Activated CD8-positive, alpha-beta memory T cell treated with anti-CD3 and anti-CD28 coated beads, Interleukin-2, amount 10 ng/mL, durations not matched to agents 7 days and 5 days (primary cell): ENCODE results near the gene B4GALT1. TPM values are rescaled to one million over a fixed set of nuclear protein-coding genes. Genes with fewer than 3 reads are reported as not detected.

Source experiments
- ATAC-seq: fragments of 150-1000 bp; cut with Tn5 transposase; one replicate; pipeline ENCODE4 v1.10.0; 2021; ENCODE audit warnings: moderate library complexity
- CTCF ChIA-PET: fragments of 350-600 bp; sonication (Branson Sonifier 250); formaldehyde crosslinking; loops from one replicate; lab custom pipeline; 2021; ENCODE audit warnings: antibody characterized with exemption; lab: Charles Lee
- DNase-seq: peaks from one replicate; pipeline ENCODE4 v3.0.0-alpha.2; 2020
- H3K27ac Mint-ChIP-seq: one replicate; pipeline ENCODE4 v1.8.0; 2021; ENCODE audit warnings: mild to moderate bottlenecking, mixed read lengths
- H3K27me3 Mint-ChIP-seq: one replicate; pipeline ENCODE4 v1.8.0; 2021; ENCODE audit warnings: mixed read lengths
- H3K36me3 Mint-ChIP-seq: one replicate; pipeline ENCODE4 v1.8.0; 2021; ENCODE audit warnings: mild to moderate bottlenecking, mixed read lengths
- H3K4me1 Mint-ChIP-seq: one replicate; pipeline ENCODE4 v1.8.0; 2021; ENCODE audit warnings: mixed read lengths
- H3K4me3 Mint-ChIP-seq: one replicate; pipeline ENCODE4 v1.8.0; 2021; ENCODE audit warnings: mild to moderate bottlenecking, moderate library complexity, mixed read lengths
- H3K9me3 Mint-ChIP-seq: one replicate; pipeline ENCODE4 v1.8.0; 2022; ENCODE audit warnings: low read depth, mixed read lengths
- total RNA-seq, 2 experiments: library from RNA; stranded (reverse); gene quantifications; one replicate each; pipeline ENCODE4 v1.2.3, GENCODE V29; 2021

B4GALT1 gene
- total RNA-seq, 2 experiments from 2014 or later = 33.8 to 35.2 TPM

DNA sequence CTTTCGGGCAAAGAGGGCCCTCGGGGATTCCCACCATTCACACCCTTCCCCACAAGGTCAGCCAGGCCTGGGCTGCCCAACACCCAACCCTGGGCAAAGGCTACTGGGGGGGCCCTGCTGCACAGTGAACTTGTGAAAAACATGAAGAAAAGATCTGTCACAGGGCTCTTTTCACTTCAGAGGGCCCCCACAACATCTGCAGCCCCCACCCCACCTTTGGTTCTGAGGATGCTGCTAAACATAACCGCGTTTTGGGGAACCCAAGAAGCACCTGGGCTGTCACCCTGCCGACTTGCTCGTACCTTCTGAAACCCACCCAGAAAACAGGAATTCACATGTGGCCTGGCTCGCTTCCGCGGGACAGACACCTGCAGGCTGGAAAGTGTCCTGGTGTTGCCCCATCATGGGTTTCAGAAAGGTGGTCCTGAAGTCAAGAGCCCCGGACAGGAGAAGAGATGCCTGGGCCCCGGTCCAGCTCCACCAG is 29.3 kb downstream of the B4GALT1 start:
- Mint-ChIP-seq H3K4me1 (peaks cover 65% of the 10 kb centered on the region), H3K9me3 (no peaks in the 10 kb centered on the region), H3K4me3 (no peak overlapping the region), H3K27ac (peak overlapping the region; percentile 4), H3K27me3 (no peaks in the 10 kb centered on the region), H3K36me3 (peaks cover 15% of the 10 kb centered on the region)
- no peak for ATAC-seq
- no peak for DNase-seq
- CTCF ChIA-PET = interaction anchor here (1.3 kb wide), 1 partner anchor 27 kb away, joined by 3 read pairs; no protein-coding TSS in a partner anchor

DNA sequence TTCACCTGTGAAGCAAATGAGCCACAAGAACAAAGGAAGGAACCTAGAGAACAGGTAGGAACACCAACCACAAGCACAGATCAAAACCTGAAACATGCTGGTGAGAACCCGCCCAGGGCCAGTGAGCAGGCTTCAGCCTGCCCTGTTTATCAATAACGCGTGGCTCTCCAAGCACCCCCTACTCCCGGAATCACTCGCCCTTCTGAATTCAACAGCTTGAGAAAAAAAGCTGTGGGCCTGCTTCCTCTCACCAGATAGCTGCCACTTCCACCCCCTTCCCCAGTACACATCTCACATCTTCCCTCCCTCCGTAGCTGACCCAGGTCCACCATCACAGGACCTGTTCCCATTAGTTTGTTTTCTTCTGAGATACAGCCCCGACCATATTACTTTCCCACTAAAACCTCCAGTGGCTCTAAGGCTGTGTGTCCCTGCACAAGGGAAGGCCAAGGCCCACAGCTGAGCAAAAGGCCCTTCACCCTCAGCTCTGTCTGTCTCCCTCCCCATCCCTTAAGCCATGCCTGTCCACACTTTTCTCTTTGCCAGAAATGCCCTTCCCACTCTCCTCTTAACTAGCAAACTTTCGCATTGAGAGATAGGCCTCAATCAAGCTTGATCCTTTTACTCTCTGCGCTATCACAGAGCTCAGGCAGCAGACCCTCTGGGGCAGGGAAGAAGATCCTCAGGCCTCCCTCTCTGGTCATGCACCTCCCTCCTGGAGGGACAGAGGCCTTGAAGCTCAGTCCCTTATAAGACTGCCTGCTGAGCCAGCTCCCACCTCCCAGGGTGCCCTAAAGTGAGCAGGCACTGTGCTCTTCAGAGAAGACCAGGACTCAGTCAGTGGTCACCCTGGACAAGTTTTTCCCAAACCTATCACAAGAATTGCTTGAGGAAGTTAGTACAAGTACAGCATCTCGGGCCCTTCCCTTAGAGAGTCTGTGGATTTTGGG is 30.1 kb downstream of the B4GALT1 start:
- peaks cover 64% of the 10 kb centered on the region for H3K4me1 Mint-ChIP-seq
- peaks cover 17% of the 10 kb centered on the region for H3K36me3 Mint-ChIP-seq
- peak overlapping the region; percentile 65 for H3K27ac Mint-ChIP-seq
- CTCF ChIA-PET = no interaction called here
- H3K4me3 Mint-ChIP-seq = no peak overlapping the region
- DNase-seq = no peak
- ATAC-seq = peak; percentile 26
- no peaks in the 10 kb centered on the region for H3K9me3 Mint-ChIP-seq
- H3K27me3 Mint-ChIP-seq = no peaks in the 10 kb centered on the region

DNA sequence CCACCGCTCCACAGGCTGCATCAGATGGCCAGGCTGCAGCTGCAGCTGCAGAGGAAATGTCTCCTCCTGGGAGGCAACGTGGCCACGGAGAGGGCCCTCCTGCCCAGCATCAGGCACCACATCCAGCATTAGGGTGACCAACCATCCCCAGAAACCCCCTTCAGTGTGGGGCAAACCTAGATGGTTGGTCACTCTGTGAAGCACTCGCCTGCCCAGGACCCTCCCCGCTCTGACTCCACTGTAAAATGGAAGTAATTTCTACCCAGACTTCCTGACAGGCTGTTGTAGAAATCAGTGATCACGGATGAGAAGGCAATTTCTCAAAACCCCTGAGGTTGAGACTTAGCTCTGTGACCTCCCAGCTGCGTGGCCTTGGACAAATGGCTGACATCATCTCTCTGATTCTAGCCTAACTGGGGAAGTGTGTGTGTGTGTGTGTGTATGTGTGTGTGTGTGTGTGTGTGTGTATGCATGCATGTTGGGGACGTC is 31.6 kb downstream of the B4GALT1 start:
- CTCF ChIA-PET = no interaction called here
- peaks cover 64% of the 10 kb centered on the region for H3K4me1 Mint-ChIP-seq
- H3K9me3 Mint-ChIP-seq = no peaks in the 10 kb centered on the region
- no peaks in the 10 kb centered on the region for H3K27me3 Mint-ChIP-seq
- H3K27ac Mint-ChIP-seq = no peak overlapping the region
- DNase-seq = no peak
- H3K4me3 Mint-ChIP-seq = no peak overlapping the region
- no peak for ATAC-seq
- H3K36me3 Mint-ChIP-seq = peaks cover 16% of the 10 kb centered on the region

DNA sequence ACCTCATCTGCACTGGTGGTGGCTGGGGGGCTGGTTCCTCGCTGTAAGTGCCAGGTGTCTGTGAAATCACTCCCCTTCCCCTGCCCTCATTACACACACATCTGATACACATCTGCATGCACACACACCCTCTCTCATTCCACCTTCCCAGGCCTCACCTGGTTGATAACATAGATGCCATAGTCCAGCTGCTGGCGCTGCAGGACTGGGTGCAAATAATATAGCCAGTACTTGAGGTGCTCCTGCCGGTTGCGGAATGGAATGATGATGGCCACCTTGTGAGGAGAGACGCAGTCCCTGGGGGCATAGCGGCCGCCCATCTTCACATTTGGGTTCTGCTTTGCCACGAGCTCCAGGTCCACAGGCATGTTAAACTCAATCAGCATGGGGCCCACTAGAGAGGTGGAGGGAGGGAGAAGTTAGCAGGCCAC is 32.1 kb downstream of the B4GALT1 start:
- DNase-seq = no peak

GRCh38 chr9:33133186-33133585 is 34.0 kb downstream of the B4GALT1 start:
- Mint-ChIP-seq H3K27ac (no peak overlapping the region), H3K27me3 (no peaks in the 10 kb centered on the region), H3K9me3 (no peaks in the 10 kb centered on the region), H3K4me1 (peaks cover 55% of the 10 kb centered on the region), H3K36me3 (peaks cover 19% of the 10 kb centered on the region), H3K4me3 (no peak overlapping the region)
- DNase-seq (no peak), ATAC-seq (no peak)
- CTCF ChIA-PET = interaction anchor here (1.2 kb wide), 1 partner anchor 31 kb away, joined by 3 read pairs; no protein-coding TSS in a partner anchor

More for the DNA sequence above, 32.1 kb downstream of the B4GALT1 start:
- Mint-ChIP-seq H3K9me3 (no peaks in the 10 kb centered on the region), H3K27ac (no peak overlapping the region), H3K27me3 (no peaks in the 10 kb centered on the region), H3K4me1 (peaks cover 67% of the 10 kb centered on the region), H3K36me3 (peaks cover 18% of the 10 kb centered on the region), H3K4me3 (no peak overlapping the region)
- CTCF ChIA-PET = no interaction called here
- no peak for ATAC-seq

DNA sequence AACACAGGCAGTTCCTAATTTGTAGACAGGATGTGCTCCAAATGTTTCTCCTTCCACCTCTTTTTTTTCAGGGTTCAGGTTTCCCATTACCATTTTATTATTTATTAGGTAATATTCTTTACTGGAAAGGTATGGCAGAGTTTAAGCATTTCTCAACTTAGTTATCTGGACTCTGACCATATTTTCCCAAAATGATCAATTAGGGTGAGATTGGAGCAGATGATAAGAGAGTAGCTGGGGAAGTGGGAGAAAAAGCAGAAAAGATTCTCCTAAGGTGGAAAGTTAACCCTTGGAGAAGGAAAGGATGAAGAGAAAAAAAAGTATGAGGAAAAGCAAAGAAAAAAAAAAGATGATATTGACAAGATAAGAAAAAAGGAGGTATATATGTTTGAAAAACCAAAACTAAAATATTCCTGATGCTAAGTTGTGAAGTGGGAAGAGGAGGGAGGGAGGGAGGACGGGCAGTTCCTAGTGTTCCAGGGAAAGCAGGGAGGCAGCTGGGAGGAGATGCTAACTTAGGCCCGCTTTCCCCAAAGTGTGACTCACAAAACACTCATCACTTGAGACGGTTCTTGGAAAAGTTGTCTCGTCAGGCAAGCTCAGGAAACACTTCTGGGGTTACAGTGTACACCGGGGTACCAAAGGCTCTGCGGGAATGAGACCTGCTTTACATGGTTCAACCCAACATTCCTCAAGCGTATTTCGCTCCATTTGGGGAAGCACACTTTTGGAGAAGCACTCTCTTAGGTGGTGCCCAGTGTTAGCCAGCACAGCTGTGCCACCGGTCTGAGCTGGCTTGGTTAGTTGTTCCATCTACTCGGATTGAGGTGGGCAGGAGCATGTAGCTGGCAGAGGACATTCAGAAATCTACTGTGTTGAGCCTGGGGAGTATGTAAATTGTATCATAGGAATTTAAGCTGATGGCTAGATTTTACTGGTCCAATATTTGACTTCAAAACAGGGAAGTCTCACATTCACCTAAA is 35.1 kb downstream of the B4GALT1 start:
- Mint-ChIP-seq H3K27ac (peak overlapping the region; percentile 38), H3K36me3 (peaks cover 26% of the 10 kb centered on the region), H3K4me1 (peaks cover 44% of the 10 kb centered on the region), H3K9me3 (no peaks in the 10 kb centered on the region), H3K4me3 (no peak overlapping the region), H3K27me3 (no peaks in the 10 kb centered on the region)
- ATAC-seq = no peak
- CTCF ChIA-PET = no interaction called here
- no peak for DNase-seq

GRCh38 chr9:33130961-33131789 is 36.0 kb downstream of the B4GALT1 start:
- peak overlapping the region; percentile 81 for H3K27ac Mint-ChIP-seq
- DNase-seq (no peak), ATAC-seq (peak; percentile 40)
- H3K4me1 Mint-ChIP-seq = peaks cover 36% of the 10 kb centered on the region
- H3K27me3 Mint-ChIP-seq = no peaks in the 10 kb centered on the region
- H3K9me3 Mint-ChIP-seq = no peaks in the 10 kb centered on the region
- CTCF ChIA-PET = interaction anchor here (1.6 kb wide), 1 partner anchor 39 kb away, joined by 4 read pairs; no protein-coding TSS in a partner anchor
- H3K4me3 Mint-ChIP-seq = no peak overlapping the region
- H3K36me3 Mint-ChIP-seq = peaks cover 26% of the 10 kb centered on the region

DNA sequence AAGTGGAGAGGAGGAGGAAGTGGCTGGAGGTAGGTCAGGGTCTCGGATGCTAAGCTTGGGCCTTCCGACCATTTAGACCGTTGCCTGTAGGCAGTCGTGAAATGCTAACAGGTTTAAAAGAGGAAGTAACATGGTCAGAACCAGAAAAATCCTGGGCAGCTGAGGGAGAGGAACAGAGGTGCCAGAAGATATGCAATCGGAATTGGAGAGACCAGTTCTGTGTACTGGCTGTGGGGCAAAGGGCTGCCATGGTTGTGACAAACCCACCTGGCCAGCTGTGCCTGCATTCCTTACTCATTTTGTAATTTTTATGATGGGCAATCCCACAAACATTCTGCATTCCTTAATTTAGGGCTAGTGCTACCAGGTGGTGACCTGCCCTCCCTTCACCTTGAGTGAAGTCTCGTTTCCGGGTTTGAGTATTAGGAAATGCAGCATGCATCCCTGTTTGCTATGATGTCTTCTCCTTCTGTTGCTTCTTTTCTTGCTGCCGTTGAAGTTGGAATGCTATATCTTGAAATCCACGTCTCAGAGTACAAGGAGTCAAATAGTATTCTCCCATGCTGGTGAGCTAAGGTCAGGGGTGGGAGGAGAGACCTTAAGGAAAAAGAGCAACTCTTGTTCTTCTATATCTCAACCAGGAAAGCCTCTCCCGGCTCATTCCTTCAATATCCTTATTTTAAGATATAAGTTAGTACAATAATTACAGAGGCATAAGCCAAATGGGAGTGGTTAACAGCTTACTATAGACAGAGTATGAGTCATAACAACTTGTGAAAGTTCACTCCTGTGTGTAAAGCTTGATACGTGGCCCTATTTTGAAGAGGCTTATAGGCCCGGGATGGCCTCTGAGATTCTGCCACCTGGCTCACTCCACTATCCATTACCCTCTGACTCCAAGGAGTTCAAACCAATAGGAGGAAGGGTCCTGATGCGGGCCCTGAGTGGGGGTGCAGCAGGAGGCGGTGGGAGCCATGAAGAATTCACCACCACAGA is 37.0 kb downstream of the B4GALT1 start:
- H3K4me3 Mint-ChIP-seq = no peak overlapping the region

GRCh38 chr9:33129251-33129885 is 37.8 kb downstream of the B4GALT1 start:
- DNase-seq = no peak
- Mint-ChIP-seq H3K27me3 (no peaks in the 10 kb centered on the region), H3K9me3 (no peaks in the 10 kb centered on the region), H3K4me1 (peaks cover 28% of the 10 kb centered on the region), H3K27ac (no peak overlapping the region), H3K4me3 (no peak overlapping the region), H3K36me3 (peaks cover 22% of the 10 kb centered on the region)
- ATAC-seq = no peak
- CTCF ChIA-PET = interaction anchor here (1.1 to 1.6 kb wide), 2 partner anchors 9 to 41 kb away, joined by 3 to 4 read pairs; no protein-coding TSS in a partner anchor

More for the DNA sequence above, 37.0 kb downstream of the B4GALT1 start:
- ATAC-seq (peak; percentile 89), DNase-seq (no peak)
- H3K36me3 Mint-ChIP-seq = peaks cover 22% of the 10 kb centered on the region
- peaks cover 28% of the 10 kb centered on the region for H3K4me1 Mint-ChIP-seq
- CTCF ChIA-PET = interaction anchor here (1.1 to 1.6 kb wide), 2 partner anchors 10 to 40 kb away, joined by 3 to 4 read pairs; no protein-coding TSS in a partner anchor
- H3K27me3 Mint-ChIP-seq = no peaks in the 10 kb centered on the region
- no peaks in the 10 kb centered on the region for H3K9me3 Mint-ChIP-seq
- H3K27ac Mint-ChIP-seq = peak overlapping the region; percentile 81

DNA sequence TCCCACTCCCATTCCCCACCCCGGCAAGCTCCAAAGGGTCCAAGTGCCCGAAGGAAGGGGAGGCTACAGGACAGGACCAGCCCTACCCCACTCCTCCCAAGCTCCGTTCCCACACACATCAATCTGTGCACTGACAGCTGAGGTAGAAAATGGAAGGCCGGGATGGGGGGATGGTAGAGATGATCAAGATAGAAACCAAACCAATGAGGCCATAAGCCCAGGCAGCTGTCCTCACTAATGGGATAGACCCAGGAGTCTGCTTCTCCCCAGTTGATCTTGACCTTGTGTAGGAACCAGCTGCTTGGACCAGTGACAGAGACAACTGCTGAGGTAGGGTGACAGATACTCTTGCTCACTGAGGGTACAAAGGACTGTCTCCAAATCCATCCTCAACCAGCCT is 38.6 kb downstream of the B4GALT1 start:
- peaks cover 20% of the 10 kb centered on the region for H3K36me3 Mint-ChIP-seq

GRCh38 chr9:33127881-33128280 is 39.3 kb downstream of the B4GALT1 start:
- peaks cover 17% of the 10 kb centered on the region for H3K36me3 Mint-ChIP-seq

More for the DNA sequence above, 38.6 kb downstream of the B4GALT1 start:
- DNase-seq (no peak), ATAC-seq (no peak)
- Mint-ChIP-seq H3K27me3 (no peaks in the 10 kb centered on the region), H3K27ac (no peak overlapping the region), H3K4me1 (peaks cover 28% of the 10 kb centered on the region), H3K9me3 (no peaks in the 10 kb centered on the region), H3K4me3 (no peak overlapping the region)
- CTCF ChIA-PET = no interaction called here

More at GRCh38 chr9:33127881-33128280, 39.3 kb downstream of the B4GALT1 start:
- DNase-seq = no peak
- H3K27me3 Mint-ChIP-seq = no peaks in the 10 kb centered on the region
- peaks cover 28% of the 10 kb centered on the region for H3K4me1 Mint-ChIP-seq
- CTCF ChIA-PET = interaction anchor here (1.5 kb wide), 1 partner anchor 40 kb away, joined by 4 read pairs; the partner anchor contains the start of gene B4GALT1
- no peak for ATAC-seq
- H3K9me3 Mint-ChIP-seq = no peaks in the 10 kb centered on the region
- H3K4me3 Mint-ChIP-seq = no peak overlapping the region
- no peak overlapping the region for H3K27ac Mint-ChIP-seq
